Measurements from ENCODE around the gene SH2B2. TPM values are rescaled to one million over a fixed set of nuclear protein-coding genes. Genes with fewer than 3 reads are reported as not detected.

SH2B2 gene
- total RNA-seq, 1 donor from 2014 or later, result 11.5 TPM

DNA sequence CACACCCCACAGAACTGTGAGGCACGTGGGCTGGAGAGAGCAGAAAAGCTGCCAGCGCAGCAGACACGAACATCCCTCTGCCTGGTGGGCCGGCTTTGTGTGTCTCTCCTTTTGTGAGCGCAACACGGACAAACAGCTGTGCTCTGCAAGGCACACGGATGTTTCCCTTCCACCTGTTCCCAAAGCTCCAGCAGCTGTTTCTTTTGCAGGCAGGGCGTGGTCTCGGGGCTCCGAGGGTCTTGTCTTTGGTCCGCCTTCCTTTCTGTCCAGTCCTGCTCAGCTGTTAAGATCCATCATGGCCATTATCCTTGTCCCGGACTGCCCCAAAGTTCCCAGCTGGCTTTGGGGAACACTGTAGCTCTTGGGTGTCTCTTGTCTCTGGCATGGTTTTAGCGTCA, 32.7 kb upstream of the SH2B2 start:
- Mint-ChIP-seq H3K4me3 (ENCODE audit: low read depth) (no peak overlapping the region), H3K36me3 (ENCODE audit: insufficient read depth) (peaks cover 9% of the 10 kb centered on the region), H3K27me3 (no peaks in the 10 kb centered on the region)

DNA sequence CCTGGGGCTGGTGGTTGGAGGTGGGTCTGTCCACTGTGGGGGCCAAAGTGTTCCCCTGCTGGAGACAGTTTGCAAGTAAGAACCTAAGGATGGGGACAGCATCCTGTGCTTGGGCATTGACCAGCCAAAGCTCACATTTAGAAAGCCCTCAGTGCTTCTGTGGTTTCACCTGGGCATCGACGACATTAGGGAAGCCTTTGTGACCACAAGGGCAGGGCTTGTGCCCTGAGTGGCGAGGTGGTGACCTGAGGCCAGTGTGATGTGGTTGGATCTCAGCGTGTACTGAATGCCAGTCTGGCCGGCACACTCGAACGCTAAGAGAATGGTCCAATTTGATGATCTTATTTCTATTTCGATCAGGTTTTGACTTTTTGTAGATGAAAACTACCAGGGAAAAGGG, 32.1 kb upstream of the SH2B2 start:
- Mint-ChIP-seq H3K9me3 (ENCODE audit: low read depth) (no peaks in the 10 kb centered on the region), H3K4me1 (ENCODE audit: low read depth) (no peaks in the 10 kb centered on the region), H3K27ac (no peak overlapping the region), H3K36me3 (ENCODE audit: insufficient read depth) (peaks cover 7% of the 10 kb centered on the region), H3K4me3 (ENCODE audit: low read depth) (no peak overlapping the region), H3K27me3 (no peaks in the 10 kb centered on the region)
- no peak for DNase-seq (ENCODE audit: low spot score, unreplicated experiment)
- TF ChIP-seq, protein P1, sequence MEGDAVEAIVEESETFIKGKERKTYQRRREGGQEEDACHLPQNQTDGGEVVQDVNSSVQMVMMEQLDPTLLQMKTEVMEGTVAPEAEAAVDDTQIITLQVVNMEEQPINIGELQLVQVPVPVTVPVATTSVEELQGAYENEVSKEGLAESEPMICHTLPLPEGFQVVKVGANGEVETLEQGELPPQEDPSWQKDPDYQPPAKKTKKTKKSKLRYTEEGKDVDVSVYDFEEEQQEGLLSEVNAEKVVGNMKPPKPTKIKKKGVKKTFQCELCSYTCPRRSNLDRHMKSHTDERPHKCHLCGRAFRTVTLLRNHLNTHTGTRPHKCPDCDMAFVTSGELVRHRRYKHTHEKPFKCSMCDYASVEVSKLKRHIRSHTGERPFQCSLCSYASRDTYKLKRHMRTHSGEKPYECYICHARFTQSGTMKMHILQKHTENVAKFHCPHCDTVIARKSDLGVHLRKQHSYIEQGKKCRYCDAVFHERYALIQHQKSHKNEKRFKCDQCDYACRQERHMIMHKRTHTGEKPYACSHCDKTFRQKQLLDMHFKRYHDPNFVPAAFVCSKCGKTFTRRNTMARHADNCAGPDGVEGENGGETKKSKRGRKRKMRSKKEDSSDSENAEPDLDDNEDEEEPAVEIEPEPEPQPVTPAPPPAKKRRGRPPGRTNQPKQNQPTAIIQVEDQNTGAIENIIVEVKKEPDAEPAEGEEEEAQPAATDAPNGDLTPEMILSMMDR (IDR thresholded peaks at IDR 0.05; ENCODE audit: unreplicated experiment), result no peak

More for the DNA sequence above, 32.7 kb upstream of the SH2B2 start:
- TF ChIP-seq, protein P1 (IDR thresholded peaks at IDR 0.05; ENCODE audit: unreplicated experiment), result no peak
- Mint-ChIP-seq H3K27ac (no peak overlapping the region), H3K9me3 (ENCODE audit: low read depth) (no peaks in the 10 kb centered on the region), H3K4me1 (ENCODE audit: low read depth) (no peaks in the 10 kb centered on the region)
- DNase-seq (ENCODE audit: low spot score, unreplicated experiment), result no peak

DNA sequence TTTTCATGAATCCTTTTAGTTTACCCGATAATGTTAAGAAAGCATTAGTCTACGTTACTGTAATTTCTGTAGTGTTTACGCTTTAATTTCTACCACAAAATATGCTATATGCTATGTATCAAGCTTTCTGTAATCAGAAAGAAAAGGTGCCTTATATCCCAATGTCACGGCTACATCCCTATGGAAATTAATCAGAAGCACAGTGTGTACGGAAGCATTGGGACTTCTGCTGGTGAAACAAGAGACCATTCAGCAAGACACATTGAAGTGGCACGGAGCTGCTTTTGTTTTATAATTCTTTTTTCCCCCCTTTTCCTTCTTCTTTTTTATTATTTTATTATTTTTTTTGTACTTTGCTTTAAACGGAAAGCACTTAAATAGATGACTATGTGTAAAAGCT, 31.2 kb upstream of the SH2B2 start:
- Mint-ChIP-seq H3K36me3 (ENCODE audit: insufficient read depth) (peaks cover 3% of the 10 kb centered on the region), H3K4me3 (ENCODE audit: low read depth) (no peak overlapping the region), H3K9me3 (ENCODE audit: low read depth) (no peaks in the 10 kb centered on the region), H3K27ac (no peak overlapping the region), H3K4me1 (ENCODE audit: low read depth) (no peaks in the 10 kb centered on the region), H3K27me3 (no peaks in the 10 kb centered on the region)
- no peak for DNase-seq (ENCODE audit: low spot score, unreplicated experiment)
- TF ChIP-seq, protein P1 (IDR thresholded peaks at IDR 0.05; ENCODE audit: unreplicated experiment), result no peak

DNA sequence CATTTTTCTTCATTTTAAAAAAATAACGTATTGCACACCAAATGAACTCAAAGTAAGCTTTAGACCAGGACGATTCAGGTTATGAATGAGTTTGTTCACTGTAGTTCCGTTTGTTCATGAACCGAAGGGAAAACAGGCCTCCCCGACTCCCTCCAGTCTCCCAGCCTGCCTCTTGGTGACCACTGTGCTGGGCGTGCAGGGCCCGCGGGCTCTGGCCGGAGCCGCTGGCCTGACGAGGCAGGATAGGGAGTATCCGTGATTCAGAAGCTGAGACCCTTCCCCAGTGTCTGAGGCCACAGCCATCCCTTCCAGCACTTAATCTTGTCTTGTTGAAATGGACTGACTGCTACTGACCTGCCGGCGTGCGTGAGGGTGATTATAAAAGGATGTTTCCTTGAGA, 30.8 kb upstream of the SH2B2 start:
- Mint-ChIP-seq H3K27ac (no peak overlapping the region), H3K27me3 (no peaks in the 10 kb centered on the region), H3K4me1 (ENCODE audit: low read depth) (no peaks in the 10 kb centered on the region), H3K36me3 (ENCODE audit: insufficient read depth) (peaks cover 2% of the 10 kb centered on the region), H3K4me3 (ENCODE audit: low read depth) (no peak overlapping the region), H3K9me3 (ENCODE audit: low read depth) (no peaks in the 10 kb centered on the region)
- no peak for DNase-seq (ENCODE audit: low spot score, unreplicated experiment)
- TF ChIP-seq, protein P1 (IDR thresholded peaks at IDR 0.05; ENCODE audit: unreplicated experiment), result no peak

DNA sequence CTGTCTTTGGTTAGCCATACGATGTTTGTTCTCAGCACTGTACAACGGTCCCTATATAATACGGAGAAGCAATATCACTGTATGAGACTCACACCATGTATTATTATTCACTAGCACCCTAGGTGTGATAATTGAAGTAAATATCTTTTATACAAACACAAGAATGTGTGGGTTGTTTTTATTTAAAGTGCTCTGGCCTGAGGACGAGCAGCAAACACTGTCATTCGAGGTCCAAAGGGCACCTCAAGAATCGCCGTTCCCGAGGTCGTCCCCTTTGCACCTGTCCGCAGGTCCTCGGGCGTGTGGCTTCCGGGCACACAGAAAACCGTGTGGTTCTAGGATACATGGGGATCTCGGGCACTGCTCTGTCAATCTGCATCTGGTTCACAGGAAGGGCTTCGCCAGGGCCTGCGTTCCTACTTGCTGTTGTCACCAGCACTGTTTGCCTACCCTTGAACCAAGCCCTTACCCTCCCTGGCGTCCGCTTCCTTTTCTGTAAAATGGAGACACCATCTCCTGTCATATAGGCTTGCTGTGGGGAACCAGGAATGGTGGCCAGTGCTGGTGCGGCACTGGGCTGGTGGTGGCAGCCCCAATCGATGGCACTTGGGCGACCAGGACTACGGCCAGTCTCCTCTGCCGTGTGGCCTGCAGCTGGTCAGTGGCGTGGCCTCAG, 28.5 kb upstream of the SH2B2 start:
- no peaks in the 10 kb centered on the region for H3K9me3 Mint-ChIP-seq (ENCODE audit: low read depth)
- peak overlapping the region; percentile 52 for H3K27ac Mint-ChIP-seq
- H3K4me3 Mint-ChIP-seq (ENCODE audit: low read depth), result no peak overlapping the region

More for the DNA sequence above, 28.5 kb upstream of the SH2B2 start:
- H3K27me3 Mint-ChIP-seq, result no peaks in the 10 kb centered on the region
- peaks cover 3% of the 10 kb centered on the region for H3K36me3 Mint-ChIP-seq (ENCODE audit: insufficient read depth)
- DNase-seq (ENCODE audit: low spot score, unreplicated experiment), result no peak
- TF ChIP-seq, protein P1 (IDR thresholded peaks at IDR 0.05; ENCODE audit: unreplicated experiment), result no peak
- no peaks in the 10 kb centered on the region for H3K4me1 Mint-ChIP-seq (ENCODE audit: low read depth)

Data from progenitor cell of endocrine pancreas (in vitro differentiated cells).